Measurements from ENCODE around the gene GRM7. TPM values are rescaled to one million over a fixed set of nuclear protein-coding genes. Genes with fewer than 3 reads are reported as not detected.

GRM7 gene
- total and polyA plus RNA-seq, 9 of the 15 experiments (the other 6 are each of a cell fraction or from before 2014, with no cell fraction given), result not detected

DNA sequence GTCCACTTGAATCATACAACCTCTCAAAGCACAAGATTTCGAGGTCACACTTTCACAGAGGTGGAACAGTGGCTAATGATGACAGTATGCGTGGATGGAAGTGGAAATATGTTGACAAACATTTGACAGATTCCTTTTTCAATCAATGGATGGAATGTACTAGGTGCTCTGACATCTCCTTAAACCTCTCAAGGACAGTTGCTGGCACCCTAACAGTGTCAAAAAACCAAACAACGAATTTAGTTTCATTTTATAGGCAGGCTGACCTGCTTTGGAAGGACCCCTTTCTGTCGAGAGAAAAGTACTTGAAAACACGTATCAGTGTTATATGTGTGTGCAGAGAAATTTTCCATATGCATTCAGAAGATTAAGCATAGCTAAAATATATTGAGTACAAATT is 861.0 kb downstream of the GRM7 start:
- no peaks in the 10 kb centered on the region for H4K20me1 ChIP-seq (replicated peaks; ENCODE audit: control insufficient read depth, insufficient read depth, low read length)
- ChIA-PET CTCF (ENCODE audit: low intra/inter-chr PET ratio) (no interaction called here), POLR2A (no interaction called here)
- no peak overlapping the region for H3K27ac ChIP-seq (ENCODE audit: extremely low read depth, low read depth, low read length)
- intact Hi-C loops (cut with micrococcal nuclease), result no loop called here
- no peak overlapping the region for H3K4me2 ChIP-seq (ENCODE audit: insufficient read depth, low read length)
- no peak for DNase-seq (ENCODE audit: extremely low read depth in 1 of 4, low spot score in 3 of 4)
- H3K4me1 ChIP-seq (replicated peaks in 1 of 2; ENCODE audit: control insufficient read depth in 2 of 2, insufficient read depth in 2 of 2, low read length in 2 of 2), result no peaks in the 10 kb centered on the region
- 0% methylated on average over 5 of the region's 5 CpGs for WGBS (ENCODE audit: insufficient coverage, low coverage, missing lambda C conversion rate)
- H3K9ac ChIP-seq (ENCODE audit: insufficient read depth in 1 of 2, low read depth in 2 of 2, low read length in 2 of 2), result no peak overlapping the region
- in situ Hi-C loops (cut with MboI), result no loop called here
- no peak for FAIRE-seq
- H3K79me2 ChIP-seq (ENCODE audit: control insufficient read depth, insufficient read depth, low read length), result no peaks in the 10 kb centered on the region
- no peak for ATAC-seq
- H3K36me3 ChIP-seq (ENCODE audit: control insufficient read depth, insufficient read depth, low read length), result no peaks in the 10 kb centered on the region
- H3K9me3 ChIP-seq (replicated peaks; ENCODE audit: control insufficient read depth, insufficient read depth, low read depth, low read length), result peaks cover 2% of the 10 kb centered on the region
- no peaks in the 10 kb centered on the region for H3K9me1 ChIP-seq (ENCODE audit: control insufficient read depth, insufficient read depth, low read length)
- BruUV-seq (replicated peaks), result no TSS peak
- H3K27me3 ChIP-seq (ENCODE audit: control insufficient read depth in 2 of 2, insufficient read depth in 2 of 2, low read length in 2 of 2), result no peaks in the 10 kb centered on the region
- TF ChIP-seq FOSL1 (tag; conservative IDR thresholded peaks at IDR 0.05), result no peak
- no peak for TF ChIP-seq FOXK2 (conservative IDR thresholded peaks at IDR 0.05 in 1 of 2, IDR thresholded peaks at IDR 0.05 in 1 of 2; ENCODE audit: low read depth in 2 of 2)
- TF ChIP-seq ZBTB8A (IDR thresholded peaks at IDR 0.05; ENCODE audit: partially characterized antibody), result no peak
- no peak for TF ChIP-seq RB1 (IDR thresholded peaks at IDR 0.05; ENCODE audit: low read depth)
- no peak for TF ChIP-seq NBN (IDR thresholded peaks at IDR 0.05; ENCODE audit: low read depth)
- TF ChIP-seq TRIM28 (IDR thresholded peaks at IDR 0.05), result no peak
- TF ChIP-seq ESRRA (IDR thresholded peaks at IDR 0.05; ENCODE audit: borderline replicate concordance, low read depth), result no peak
- no peak for TF ChIP-seq RHOXF2B (CRISPR knock-in tag; conservative IDR thresholded peaks at IDR 0.05)
- no peak for TF ChIP-seq SMARCA5 (IDR thresholded peaks at IDR 0.05)
- no peak overlapping the region for H2AFZ ChIP-seq (ENCODE audit: low read depth, low read length)
- no peak overlapping the region for H3K4me3 ChIP-seq

All from K562 (cell line).